Measurements from ENCODE around the gene CREB3.

CREB3 gene

GRCh38 chr9:35703906-35704672, 28.4 kb upstream of the CREB3 start:
- no peak for DNase-seq

GRCh38 chr9:35705372-35705771, 27.1 kb upstream of the CREB3 start:
- DNase-seq: no peak

GRCh38 chr9:35705836-35706430, 26.5 kb upstream of the CREB3 start:
- DNase-seq: no peak

GRCh38 chr9:35706951-35707350, 25.5 kb upstream of the CREB3 start:
- DNase-seq: no peak

DNA sequence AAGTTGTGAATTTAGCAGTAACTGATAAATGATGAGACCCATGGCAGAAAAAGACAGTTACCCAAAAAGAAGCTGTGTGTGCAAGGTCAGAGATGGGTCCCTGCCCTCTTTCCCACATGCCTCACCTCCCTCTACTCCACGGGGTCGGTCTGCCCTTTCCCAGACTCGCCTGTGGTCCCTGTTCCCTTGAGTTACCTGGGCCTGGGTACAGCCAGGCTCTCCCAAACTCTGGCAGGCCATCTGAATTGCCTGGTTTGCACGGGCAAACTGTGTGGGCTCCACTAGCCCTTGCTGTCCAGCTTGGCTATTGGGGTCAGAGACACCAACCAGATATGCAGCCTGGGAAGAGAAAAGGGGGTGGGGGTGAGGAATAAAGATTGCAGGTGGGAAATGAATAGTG, 24.3 kb upstream of the CREB3 start:
- no peak for DNase-seq

DNA sequence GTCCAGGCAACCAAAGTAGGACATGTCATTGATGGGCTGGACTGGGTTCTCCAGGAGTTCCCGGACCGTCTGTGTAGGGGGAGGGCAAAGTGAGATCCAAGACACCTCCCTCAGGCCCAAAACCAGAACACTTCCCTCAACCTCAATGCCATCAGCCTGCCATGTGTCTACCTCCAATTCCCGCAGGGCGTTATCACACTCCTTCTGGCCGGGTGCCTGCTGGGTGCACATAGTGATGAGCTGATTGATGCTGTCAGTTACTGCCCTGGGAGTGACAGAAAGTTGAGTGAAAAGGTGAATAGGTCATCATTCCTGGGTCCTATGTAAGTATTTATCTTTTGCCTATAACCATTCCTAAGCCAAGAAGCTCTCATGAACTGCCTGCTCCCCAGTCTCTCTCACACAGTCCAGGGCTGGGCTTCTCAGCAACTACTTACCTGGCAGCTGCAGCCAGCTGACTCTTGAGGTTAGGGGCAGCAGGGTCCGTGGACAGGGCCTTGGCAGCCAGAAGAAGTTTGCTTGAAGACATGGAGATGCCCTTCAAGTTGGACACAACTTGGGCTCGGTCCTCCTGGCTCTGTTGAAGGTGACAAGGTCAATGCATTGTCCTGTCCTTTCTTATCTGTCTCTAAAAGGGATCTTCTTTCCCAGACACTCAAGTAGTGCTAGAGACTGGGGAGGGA, 21.5 kb upstream of the CREB3 start:
- DNase-seq: no peak

DNA sequence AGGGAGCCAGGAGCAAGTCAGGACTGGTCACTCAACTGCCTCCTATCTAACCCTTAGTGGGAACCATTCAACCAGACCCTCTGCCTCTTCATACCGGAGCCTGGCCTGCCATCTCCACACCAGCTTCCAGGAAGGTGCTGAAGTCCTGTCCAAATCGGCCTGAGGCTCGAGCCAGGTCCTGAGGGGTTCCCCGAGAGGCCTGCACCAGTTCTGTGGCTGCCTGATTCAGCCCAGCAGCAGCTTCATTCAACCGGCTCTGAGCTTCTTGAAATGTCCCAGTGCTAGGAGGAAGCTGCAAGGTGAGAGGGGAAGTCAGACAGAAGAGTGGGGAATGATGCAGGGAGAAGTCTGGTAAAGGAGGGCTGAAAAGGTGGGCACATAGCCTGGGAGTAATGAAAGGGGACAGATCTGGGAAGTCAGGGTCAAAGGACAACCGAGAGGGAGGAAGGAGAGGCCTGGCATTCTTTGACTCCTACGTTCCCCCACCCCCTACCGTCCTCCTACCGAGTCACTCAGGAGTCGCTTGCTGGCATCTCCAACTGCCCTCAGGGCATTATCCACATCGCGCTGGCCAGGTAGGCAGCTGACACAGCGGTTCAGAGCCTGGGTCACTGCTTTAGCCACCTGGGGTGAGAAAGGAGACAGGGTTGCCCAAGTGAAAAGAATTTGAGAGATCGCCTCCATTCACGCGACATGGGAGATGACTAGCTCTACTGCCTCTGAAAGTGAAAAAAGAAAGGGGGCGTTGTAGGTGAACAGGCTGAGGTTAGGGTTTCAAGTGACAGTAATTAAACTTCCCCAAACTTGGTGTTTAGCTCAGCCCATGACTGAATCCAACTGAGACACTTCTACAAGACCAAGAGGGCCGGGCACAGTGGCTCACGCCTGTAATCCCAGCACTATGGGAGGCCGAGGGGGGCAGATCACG, 20.7 kb upstream of the CREB3 start:
- DNase-seq: no peak

GRCh38 chr9:35712762-35713400, 19.6 kb upstream of the CREB3 start:
- no peak for DNase-seq

GRCh38 chr9:35713578-35713977, 18.9 kb upstream of the CREB3 start:
- DNase-seq: no peak

GRCh38 chr9:35714123-35714522, 18.3 kb upstream of the CREB3 start:
- no peak for DNase-seq

- no peak for DNase-seq
Measured at GRCh38 chr9:35714579-35715252, 17.8 kb upstream of the CREB3 start.

DNA sequence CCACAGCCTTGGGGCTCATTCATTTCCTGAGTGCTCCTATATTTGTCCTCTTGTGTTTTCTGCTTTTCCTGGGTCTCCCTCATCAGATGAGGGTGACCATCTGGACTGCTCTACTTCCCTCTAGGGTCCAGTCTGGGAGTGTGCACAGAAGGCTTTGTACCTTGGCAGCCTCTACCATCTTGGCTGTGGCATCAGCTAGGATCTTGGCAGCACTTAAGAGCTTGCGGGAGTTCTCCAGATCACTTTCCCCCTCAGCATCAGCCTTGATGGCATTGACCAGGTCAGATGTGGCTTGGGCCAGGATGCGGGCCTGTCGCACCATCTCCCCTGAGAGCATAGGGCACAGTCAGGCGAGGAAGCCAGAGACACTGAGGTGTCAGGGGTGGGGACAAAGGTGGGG, 16.2 kb upstream of the CREB3 start:
- DNase-seq: no peak

GRCh38 chr9:35717132-35717870, 15.2 kb upstream of the CREB3 start:
- DNase-seq: no peak

DNA sequence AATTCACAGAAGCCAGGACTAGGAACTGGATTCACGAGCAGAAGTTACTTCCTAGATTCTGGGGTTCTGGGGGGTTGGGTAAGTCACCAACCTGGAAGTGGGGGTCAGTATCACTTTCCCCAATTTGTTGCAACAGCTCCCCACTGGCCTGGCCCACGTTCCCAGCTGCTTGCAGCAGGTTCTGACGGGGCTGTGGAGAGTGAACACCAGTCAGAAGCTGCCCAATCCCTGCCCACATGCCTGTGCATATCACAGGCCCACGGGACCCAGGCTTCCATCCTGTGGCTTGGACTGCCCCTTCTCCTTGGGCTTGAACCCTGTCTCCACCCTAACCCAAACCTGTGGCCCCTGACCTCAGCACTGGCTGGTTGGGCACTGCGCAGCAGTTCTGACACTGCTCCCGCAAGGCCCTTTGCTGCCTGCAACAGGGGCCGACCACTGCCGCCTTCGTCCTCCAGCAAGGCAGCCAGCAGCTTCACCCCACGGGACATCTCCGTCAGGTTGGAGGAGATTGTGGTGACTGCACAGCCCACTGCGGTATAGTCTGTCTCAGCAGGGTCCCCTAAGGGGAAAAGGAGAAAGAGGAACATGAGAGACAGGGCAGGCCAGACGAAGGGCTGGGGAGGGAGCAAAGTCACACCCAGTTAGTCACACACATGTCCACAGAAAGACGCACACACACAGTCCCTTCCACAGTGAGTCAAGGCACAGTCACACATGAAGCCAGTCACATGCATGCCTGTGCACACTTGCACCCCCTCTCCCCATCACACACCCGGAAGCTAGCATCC, 13.6 kb upstream of the CREB3 start:
- no peak for DNase-seq

- DNase-seq: no peak
Measured at GRCh38 chr9:35719546-35719945, 12.9 kb upstream of the CREB3 start.

DNA sequence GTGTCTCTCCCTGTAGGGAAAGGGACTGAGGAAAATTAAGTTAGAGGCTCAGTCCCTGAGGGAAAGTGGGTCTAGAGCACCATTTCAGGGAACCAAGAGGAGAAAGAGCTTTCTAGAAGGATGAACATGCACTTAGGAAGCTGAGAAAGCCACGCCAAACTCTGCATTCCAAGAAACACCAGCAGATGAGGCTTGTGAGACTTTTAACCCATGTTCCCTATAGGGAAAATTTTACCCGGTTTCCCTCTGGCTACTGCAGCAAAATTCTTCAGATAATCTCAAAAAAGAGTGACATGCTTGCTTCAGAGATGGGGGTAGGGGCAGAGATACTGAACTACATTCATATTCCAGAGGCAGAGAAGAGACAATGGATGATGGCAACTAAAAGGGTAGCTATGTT, 9.0 kb upstream of the CREB3 start:
- DNase-seq: no peak

GRCh38 chr9:35723908-35724307, 8.6 kb upstream of the CREB3 start:
- DNase-seq: no peak

GRCh38 chr9:35725362-35725761, 7.1 kb upstream of the CREB3 start:
- DNase-seq: no peak

DNA sequence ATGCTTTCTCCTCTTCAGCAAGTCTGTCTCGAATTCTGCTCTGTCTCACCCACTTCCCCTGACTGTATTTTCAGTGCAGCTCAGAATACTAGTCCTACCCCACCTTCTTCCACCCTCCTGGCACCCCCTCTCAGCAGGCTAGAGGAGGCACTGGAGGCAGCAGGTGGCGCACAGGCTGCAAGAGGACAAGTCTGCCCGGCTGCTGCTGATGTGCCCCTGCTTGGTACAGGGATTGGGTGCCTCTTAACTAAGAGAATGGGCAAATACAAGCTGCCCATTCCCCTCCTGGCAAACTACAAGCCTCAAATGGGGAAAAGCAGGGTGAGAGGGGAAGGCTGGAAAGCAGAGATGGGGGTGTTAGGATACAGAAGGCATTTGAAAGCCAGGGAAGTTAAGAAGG, 5.5 kb upstream of the CREB3 start:
- no peak for DNase-seq

DNA sequence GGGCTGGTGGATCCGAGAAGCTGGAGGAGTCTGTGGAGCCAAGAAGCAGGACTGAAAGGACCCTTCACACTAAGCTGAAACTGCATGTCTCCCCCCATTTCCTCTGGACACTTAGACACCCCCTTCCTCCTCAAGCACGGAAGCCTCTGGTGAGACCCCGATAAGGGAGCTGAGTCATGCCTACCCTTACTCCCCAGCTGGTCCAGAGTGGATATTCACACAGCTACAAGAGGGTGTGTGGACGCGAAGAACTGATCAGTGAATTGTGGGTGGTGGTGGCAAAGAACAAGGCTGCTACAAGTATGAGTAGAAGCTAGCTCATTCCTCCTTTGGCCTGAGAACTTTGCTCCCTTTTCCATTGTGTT, 4.8 kb upstream of the CREB3 start:
- no peak for DNase-seq
